ENCODE data around the gene TRPM2. TPM values are rescaled to one million over a fixed set of nuclear protein-coding genes. Genes with fewer than 3 reads are reported as not detected.

The TRPM2 gene
- total and polyA plus RNA-seq, 2 of the 4 experiments (the other 2 are of a cell fraction): not detected

DNA sequence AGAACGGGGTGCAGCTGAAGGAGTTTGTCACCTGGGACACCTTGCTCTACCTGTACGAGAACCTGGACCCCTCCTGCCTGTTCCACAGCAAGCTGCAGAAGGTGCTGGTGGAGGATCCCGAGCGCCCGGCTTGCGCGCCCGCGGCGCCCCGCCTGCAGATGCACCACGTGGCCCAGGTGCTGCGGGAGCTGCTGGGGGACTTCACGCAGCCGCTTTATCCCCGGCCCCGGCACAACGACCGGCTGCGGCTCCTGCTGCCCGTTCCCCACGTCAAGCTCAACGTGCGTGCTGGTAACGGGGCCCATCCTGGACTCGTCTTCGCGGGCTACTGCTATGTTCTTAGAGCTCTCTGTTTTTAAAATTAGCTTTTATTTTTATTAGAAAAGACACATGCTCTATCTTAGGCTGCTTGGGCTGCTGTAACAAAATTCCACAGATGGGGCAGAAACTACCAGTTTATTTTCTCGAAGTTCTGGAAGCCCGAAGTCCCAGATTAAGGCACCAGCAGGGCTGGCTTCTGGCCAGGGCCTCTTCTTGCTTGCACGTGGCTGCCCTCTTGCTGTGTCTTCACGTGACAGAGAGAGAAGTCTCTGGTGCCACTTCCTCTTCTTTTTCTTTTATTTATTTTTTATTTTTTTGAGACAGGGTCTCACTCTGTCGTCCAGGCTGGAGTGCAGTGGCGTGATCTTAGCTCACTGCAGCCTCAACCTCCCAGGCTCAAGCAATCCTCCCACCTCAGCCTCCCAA is 38.1 kb downstream of the TRPM2 start:
- H3K4me2 ChIP-seq (ENCODE audit: low read depth, low read length): no peak overlapping the region
- intact Hi-C loops (cut with micrococcal nuclease): no loop called here
- H3K79me1 ChIP-seq (ENCODE audit: low read depth in 1 of 2, low read length in 2 of 2): no peaks in the 10 kb centered on the region
- ChIA-PET POLR2A (ENCODE audit: unreplicated experiment) (no interaction called here), CTCF (no interaction called here)
- no peak overlapping the region for H3K23ac ChIP-seq (ENCODE audit: low read depth, low read length)
- TF ChIP-seq MAFK (IDR thresholded peaks at IDR 0.05; ENCODE audit: low read depth, low read length): no peak
- TF ChIP-seq MAZ (IDR thresholded peaks at IDR 0.05; ENCODE audit: borderline replicate concordance, low read depth, low read length): no peak
- TF ChIP-seq, protein P1, sequence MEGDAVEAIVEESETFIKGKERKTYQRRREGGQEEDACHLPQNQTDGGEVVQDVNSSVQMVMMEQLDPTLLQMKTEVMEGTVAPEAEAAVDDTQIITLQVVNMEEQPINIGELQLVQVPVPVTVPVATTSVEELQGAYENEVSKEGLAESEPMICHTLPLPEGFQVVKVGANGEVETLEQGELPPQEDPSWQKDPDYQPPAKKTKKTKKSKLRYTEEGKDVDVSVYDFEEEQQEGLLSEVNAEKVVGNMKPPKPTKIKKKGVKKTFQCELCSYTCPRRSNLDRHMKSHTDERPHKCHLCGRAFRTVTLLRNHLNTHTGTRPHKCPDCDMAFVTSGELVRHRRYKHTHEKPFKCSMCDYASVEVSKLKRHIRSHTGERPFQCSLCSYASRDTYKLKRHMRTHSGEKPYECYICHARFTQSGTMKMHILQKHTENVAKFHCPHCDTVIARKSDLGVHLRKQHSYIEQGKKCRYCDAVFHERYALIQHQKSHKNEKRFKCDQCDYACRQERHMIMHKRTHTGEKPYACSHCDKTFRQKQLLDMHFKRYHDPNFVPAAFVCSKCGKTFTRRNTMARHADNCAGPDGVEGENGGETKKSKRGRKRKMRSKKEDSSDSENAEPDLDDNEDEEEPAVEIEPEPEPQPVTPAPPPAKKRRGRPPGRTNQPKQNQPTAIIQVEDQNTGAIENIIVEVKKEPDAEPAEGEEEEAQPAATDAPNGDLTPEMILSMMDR (conservative IDR thresholded peaks at IDR 0.05; ENCODE audit: low read depth, low read length): no peak
- TF ChIP-seq, protein P2, sequence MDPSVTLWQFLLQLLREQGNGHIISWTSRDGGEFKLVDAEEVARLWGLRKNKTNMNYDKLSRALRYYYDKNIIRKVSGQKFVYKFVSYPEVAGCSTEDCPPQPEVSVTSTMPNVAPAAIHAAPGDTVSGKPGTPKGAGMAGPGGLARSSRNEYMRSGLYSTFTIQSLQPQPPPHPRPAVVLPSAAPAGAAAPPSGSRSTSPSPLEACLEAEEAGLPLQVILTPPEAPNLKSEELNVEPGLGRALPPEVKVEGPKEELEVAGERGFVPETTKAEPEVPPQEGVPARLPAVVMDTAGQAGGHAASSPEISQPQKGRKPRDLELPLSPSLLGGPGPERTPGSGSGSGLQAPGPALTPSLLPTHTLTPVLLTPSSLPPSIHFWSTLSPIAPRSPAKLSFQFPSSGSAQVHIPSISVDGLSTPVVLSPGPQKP (IDR thresholded peaks at IDR 0.05; ENCODE audit: borderline replicate concordance, low read depth, low read length): no peak
- TF ChIP-seq, protein P3, sequence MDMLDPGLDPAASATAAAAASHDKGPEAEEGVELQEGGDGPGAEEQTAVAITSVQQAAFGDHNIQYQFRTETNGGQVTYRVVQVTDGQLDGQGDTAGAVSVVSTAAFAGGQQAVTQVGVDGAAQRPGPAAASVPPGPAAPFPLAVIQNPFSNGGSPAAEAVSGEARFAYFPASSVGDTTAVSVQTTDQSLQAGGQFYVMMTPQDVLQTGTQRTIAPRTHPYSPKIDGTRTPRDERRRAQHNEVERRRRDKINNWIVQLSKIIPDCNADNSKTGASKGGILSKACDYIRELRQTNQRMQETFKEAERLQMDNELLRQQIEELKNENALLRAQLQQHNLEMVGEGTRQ (IDR thresholded peaks at IDR 0.05; ENCODE audit: low read depth, low read length): no peak
- no peak for TF ChIP-seq FOS (IDR thresholded peaks at IDR 0.05; ENCODE audit: low read depth, low read length)
- TF ChIP-seq MXI1 (IDR thresholded peaks at IDR 0.05; ENCODE audit: borderline replicate concordance, low read depth, low read length): no peak
- TF ChIP-seq RCOR1 (IDR thresholded peaks at IDR 0.05; ENCODE audit: insufficient replicate concordance, low read length): no peak
- no peak for TF ChIP-seq RFX5 (IDR thresholded peaks at IDR 0.05; ENCODE audit: low read depth, low read length)
- no peak for TF ChIP-seq POLR2A (IDR thresholded peaks at IDR 0.05; ENCODE audit: low read depth, low read length)
- no peak for TF ChIP-seq CEBPB (IDR thresholded peaks at IDR 0.05; ENCODE audit: low read depth, low read length)
- TF ChIP-seq NFE2L2 (IDR thresholded peaks at IDR 0.05; ENCODE audit: low read depth, low read length): no peak
- no peak for TF ChIP-seq SMC3 (IDR thresholded peaks at IDR 0.05; ENCODE audit: low read depth, low read length)
- TF ChIP-seq BHLHE40 (IDR thresholded peaks at IDR 0.05; ENCODE audit: low read depth, low read length): no peak
- no peak for TF ChIP-seq CHD1 (IDR thresholded peaks at IDR 0.05; ENCODE audit: low read depth, low read length)
- TF ChIP-seq RAD21 (IDR thresholded peaks at IDR 0.05; ENCODE audit: low read length): no peak
- H3K9me1 ChIP-seq (ENCODE audit: insufficient read depth, low read length): no peaks in the 10 kb centered on the region
- no peaks in the 10 kb centered on the region for H3K27me3 ChIP-seq (ENCODE audit: control insufficient read depth, insufficient read depth, low read length)
- no peak overlapping the region for H3K4ac ChIP-seq (ENCODE audit: low read depth, low read length)
- dilution Hi-C loops (cut with HindIII; ENCODE audit: low sequenced_read_pairs, unreplicated experiment): no loop called here
- WGBS, 2 experiments (ENCODE audit: extremely low coverage in 2 of 2, insufficient read length in 1 of 2): 52% methylated on average over 7 of the region's 34 CpGs; no CpG with 5 or more reads in 1 of the 2 experiments
- no peaks in the 10 kb centered on the region for H4K20me1 ChIP-seq (ENCODE audit: insufficient read depth, low read length)
- no peak overlapping the region for H3K4me3 ChIP-seq (ENCODE audit: insufficient read depth, low read depth, low read length)
- no peak overlapping the region for H4K8ac ChIP-seq (ENCODE audit: low read depth in 2 of 2, low read length in 2 of 2)
- H3K18ac ChIP-seq (ENCODE audit: low read depth, low read length): no peak overlapping the region
- H3K4me1 ChIP-seq (ENCODE audit: control insufficient read depth, insufficient read depth, low read length): no peaks in the 10 kb centered on the region
- H2BK5ac ChIP-seq (ENCODE audit: low read depth, low read length, poor library complexity, severe bottlenecking): no peak overlapping the region
- ATAC-seq (ENCODE audit: low read depth) (no peak), DNase-seq (no peak)
- H3K9me3 ChIP-seq (ENCODE audit: control insufficient read depth, insufficient read depth, low read length): peaks cover 2% of the 10 kb centered on the region; the same call in 1 of the 2 replicates
- in situ Hi-C loops (cut with MboI; ENCODE audit: low sequenced_read_pairs): no loop called here
- H3K36me3 ChIP-seq (ENCODE audit: control insufficient read depth, insufficient read depth, low read length): no peaks in the 10 kb centered on the region
- H2AFZ ChIP-seq (replicated peaks; ENCODE audit: low read length, poor library complexity): no peak overlapping the region
- no peak overlapping the region for H3K9ac ChIP-seq (ENCODE audit: low read depth, low read length)
- no TSS peak for BruUV-seq (replicated peaks)
- no peak overlapping the region for H4K5ac ChIP-seq (ENCODE audit: low read depth, low read length)
- H2BK15ac ChIP-seq (ENCODE audit: low read depth, low read length): no peak overlapping the region
- H3K27ac ChIP-seq (ENCODE audit: insufficient read depth, low read length): no peak overlapping the region
- no peak overlapping the region for H2BK20ac ChIP-seq (ENCODE audit: low read depth, low read length)
- H2AK9ac ChIP-seq (replicated peaks; ENCODE audit: low read depth, low read length, poor library complexity): no peak overlapping the region
- no peak overlapping the region for H3K56ac ChIP-seq (ENCODE audit: extremely low read depth, insufficient read depth, low read length)
- no peak overlapping the region for H3K14ac ChIP-seq (replicated peaks; ENCODE audit: low read depth, low read length)
- H4K91ac ChIP-seq (ENCODE audit: insufficient read depth, low read depth, low read length): no peak overlapping the region
- no peak overlapping the region for H2AK5ac ChIP-seq (ENCODE audit: low read depth, low read length)
- no peak overlapping the region for H2BK120ac ChIP-seq (ENCODE audit: low read depth, low read length)

Data from IMR-90 (cell line).